Activated naive CD4-positive, alpha-beta T cell treated with anti-CD3 and anti-CD28 coated beads, Interleukin-2, amount 50 U/mL, for 72 hours (primary cell): ENCODE results near the gene TTC33. TPM values are rescaled to one million over a fixed set of nuclear protein-coding genes. Genes with fewer than 3 reads are reported as not detected.
A peak's percentile ranks its signal among the peaks of the same experiment; 100 is the strongest.
"Not testable (repeated sequence)": the region's sequence is repeated elsewhere in the genome, so short reads cannot be mapped to it uniquely, and the experiment has no call there.

Source experiments
- ATAC-seq, 2 donors: fragments of 150-1000 bp; cut with Tn5 transposase; 2 replicates each; pipeline ENCODE4 v1.10.0; 2021; ENCODE audit warnings: mild to moderate bottlenecking in 2 of 2, moderate library complexity in 2 of 2
- DNase-seq, 2 donors: peaks; one replicate each; pipeline ENCODE4 v3.0.0; 2021 to 2022; ENCODE audit warnings: low spot score in 2 of 2
- H3K27ac Mint-ChIP-seq, 2 donors: one replicate each; pipeline ENCODE4 v1.8.0; 2022; ENCODE audit warnings: mild to moderate bottlenecking in 2 of 2, mixed read lengths in 2 of 2
- H3K36me3 Mint-ChIP-seq, 2 donors: one replicate each; pipeline ENCODE4 v1.8.0; 2022; ENCODE audit warnings: mixed read lengths in 2 of 2
- H3K9me3 Mint-ChIP-seq, 2 donors: one replicate each; pipeline ENCODE4 v1.8.0; 2022; ENCODE audit warnings: mixed read lengths in 2 of 2
- total RNA-seq, 2 donors: library from RNA; stranded (reverse); gene quantifications; one replicate each; pipeline ENCODE4 v1.2.3, GENCODE V29; 2022

The TTC33 gene
- total RNA-seq, 2 donors from 2014 or later: 22.2 to 22.5 TPM

DNA sequence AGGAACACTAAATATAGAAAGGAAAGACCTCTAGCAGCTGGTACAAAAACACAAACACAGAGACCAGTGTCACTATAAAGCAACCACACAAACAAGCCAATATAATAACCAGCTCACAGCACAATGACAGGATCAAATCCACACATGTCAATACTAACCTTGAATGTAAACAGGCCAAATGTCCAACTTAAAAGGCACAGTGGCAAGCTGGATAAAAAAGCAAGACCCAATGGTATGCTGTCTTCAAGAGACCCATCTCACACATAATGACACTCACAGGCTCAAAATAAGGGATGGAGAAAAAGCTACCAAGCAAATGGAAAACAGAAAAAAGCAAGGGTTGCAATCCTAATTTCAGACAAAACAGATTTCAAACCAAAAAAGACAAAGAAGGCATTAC lies 53.7 kb downstream of the TTC33 start:
- peaks cover 48 to 52% of the 10 kb centered on the region in 2 donors for H3K9me3 Mint-ChIP-seq
- H3K27ac Mint-ChIP-seq: peak overlapping the region in 1 of 2 donors; percentile 19
- ATAC-seq, DNase-seq: not testable (repeated sequence)
- H3K36me3 Mint-ChIP-seq: peaks cover 59 to 83% of the 10 kb centered on the region in 2 donors

DNA sequence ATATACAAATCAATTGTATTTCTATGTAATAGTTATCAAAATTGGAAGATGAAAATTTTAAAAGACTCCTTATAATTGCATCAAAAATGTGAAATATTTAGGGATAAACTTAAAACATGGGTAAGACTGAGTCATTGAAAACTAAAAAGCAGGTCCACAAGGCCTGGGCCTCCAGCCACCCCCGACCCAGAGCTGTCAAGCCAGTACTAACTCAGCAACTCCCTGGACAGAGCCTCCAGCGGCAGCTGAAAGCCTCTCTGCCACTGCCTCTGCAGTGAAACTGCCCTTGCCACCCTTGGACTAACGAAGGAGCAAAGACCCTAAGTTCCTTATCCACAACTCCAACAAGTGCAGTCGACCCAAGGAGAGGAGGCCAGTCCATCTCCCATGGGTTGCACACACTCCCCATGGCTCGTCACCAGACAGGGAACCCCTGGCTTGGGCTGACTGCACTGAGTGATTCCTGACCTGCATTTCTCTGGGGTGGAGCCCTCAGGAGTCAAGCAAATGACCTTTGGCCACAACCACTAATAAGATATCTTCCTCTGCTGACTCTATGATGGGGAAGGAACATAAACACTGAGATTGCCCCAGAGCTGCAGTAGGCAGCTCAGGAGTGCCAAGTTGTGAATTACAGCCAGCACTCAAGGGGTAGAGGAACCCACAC lies 55.5 kb downstream of the TTC33 start:
- H3K9me3 Mint-ChIP-seq: peaks cover 42 to 45% of the 10 kb centered on the region in 2 donors
- ATAC-seq (no peak), DNase-seq (no peak)
- H3K27ac Mint-ChIP-seq: no peak overlapping the region
- H3K36me3 Mint-ChIP-seq: peaks cover 57 to 73% of the 10 kb centered on the region in 2 donors

DNA sequence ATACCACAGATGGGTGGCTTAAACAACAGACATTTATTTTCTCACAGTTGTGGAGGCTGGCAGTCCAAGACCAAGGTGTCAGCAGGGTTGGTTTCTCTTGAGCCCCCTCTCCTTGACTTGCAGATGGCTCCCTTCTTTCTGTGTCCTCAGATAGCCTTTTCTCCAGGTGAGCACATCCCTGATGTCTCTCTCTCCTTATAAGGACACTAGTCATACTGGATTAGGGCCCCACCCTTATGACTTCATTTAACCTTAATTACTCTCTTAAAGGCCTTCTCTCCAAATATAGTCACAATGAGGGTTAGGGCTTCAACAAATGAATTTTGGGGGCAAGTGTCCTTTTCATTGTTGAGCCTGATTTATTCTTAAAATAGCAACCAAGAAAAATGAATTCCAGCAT lies 61.3 kb downstream of the TTC33 start:
- DNase-seq (no peak), ATAC-seq (no peak)
- peaks cover 45 to 64% of the 10 kb centered on the region in 2 donors for H3K36me3 Mint-ChIP-seq
- H3K27ac Mint-ChIP-seq: peak overlapping the region in 1 of 2 donors; percentile 56
- peaks cover 4 to 5% of the 10 kb centered on the region in 2 donors for H3K9me3 Mint-ChIP-seq

DNA sequence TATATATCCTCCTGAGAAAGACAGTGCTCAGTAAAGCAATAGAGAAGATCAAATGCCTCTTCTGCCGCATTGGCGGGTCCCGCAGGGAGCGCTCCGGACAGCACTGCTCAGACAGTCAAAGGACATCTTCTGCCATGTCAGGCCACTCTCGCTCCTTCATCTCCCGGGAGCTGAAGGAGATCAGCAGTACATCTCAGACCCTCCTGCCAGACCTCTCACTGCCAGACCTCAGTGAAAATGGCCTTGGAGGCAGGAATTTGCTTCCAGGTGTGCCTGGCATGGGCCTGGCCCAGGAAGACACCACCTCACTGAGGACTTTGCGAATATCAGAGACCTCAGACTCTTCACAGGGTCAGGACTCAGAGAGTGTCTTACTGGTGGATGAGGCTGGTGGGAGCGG lies 63.9 kb downstream of the TTC33 start:
- ATAC-seq (no peak), DNase-seq (no peak)
- peaks cover 55 to 71% of the 10 kb centered on the region in 2 donors for H3K36me3 Mint-ChIP-seq
- peak overlapping the region; percentile 61 to 62 for H3K27ac Mint-ChIP-seq
- H3K9me3 Mint-ChIP-seq: peaks cover 4 to 5% of the 10 kb centered on the region in 2 donors

DNA sequence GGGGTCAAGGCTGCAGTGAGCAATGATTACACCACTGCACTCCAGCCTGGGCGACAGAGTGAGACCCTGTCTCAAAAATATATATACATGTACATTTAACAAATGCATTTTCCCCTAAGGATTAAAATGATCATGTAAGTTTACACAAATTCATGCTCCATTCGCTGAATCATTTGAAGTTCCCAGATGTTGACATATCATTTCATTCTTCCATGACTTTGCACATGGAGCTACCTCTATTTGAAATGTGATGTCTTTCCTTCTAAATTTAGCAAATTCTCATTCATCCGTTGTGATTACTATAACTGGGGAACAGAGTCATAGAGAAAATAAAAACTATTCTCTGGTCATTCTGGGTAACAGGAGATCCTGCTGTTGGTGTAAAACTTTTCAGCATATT lies 65.5 kb downstream of the TTC33 start:
- Mint-ChIP-seq H3K9me3 (no peaks in the 10 kb centered on the region), H3K27ac (peak overlapping the region in 1 of 2 donors; percentile 92), H3K36me3 (peaks cover 58 to 79% of the 10 kb centered on the region in 2 donors)
- ATAC-seq (no peak), DNase-seq (no peak)

DNA sequence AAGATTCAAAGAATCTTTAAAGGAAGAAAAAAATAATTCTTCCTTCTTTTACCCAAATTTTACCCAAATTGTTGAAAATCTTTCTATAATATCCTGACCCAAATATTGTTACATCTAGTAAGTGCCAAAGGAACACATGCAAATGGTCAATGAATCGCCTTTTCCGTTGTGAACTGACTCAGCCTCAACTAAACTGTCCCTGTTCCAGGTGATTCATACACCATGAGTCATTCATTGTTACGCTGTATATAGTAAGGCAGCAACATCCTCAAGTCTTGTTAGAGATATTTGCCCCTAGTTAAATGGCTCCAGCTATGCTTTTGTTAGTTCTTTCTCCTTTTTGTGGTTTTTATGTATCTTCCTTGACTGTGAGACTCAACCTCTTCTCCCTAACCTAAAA lies 66.3 kb downstream of the TTC33 start:
- DNase-seq: peak in 1 of 2 donors; percentile 46
- H3K36me3 Mint-ChIP-seq: peaks cover 57 to 78% of the 10 kb centered on the region in 2 donors
- H3K27ac Mint-ChIP-seq: peak overlapping the region; percentile 92 to 94
- no peaks in the 10 kb centered on the region for H3K9me3 Mint-ChIP-seq
- ATAC-seq: peak; percentile 85 to 88

DNA sequence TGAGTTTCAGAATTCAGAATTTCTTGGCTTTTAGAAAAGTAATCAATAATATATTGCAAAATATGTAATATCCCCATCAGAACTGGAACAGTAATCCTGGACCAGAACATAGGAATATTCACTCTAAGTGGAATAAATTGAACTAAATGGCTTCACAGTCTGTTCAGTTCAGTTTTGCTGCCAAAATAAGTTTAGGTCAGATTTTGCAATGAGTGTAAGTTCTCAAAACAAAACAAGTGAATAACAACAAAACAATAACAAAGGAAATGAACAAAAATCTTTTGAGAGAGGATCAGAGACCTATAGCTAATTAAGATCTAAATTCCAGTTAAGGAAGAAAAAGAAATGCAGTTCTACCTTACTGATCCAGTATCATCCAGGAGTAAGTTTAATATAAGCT lies 66.8 kb downstream of the TTC33 start:
- Mint-ChIP-seq H3K27ac (peak overlapping the region; percentile 92 to 94), H3K9me3 (no peaks in the 10 kb centered on the region), H3K36me3 (peaks cover 59 to 79% of the 10 kb centered on the region in 2 donors)
- ATAC-seq: no peak
- no peak for DNase-seq

DNA sequence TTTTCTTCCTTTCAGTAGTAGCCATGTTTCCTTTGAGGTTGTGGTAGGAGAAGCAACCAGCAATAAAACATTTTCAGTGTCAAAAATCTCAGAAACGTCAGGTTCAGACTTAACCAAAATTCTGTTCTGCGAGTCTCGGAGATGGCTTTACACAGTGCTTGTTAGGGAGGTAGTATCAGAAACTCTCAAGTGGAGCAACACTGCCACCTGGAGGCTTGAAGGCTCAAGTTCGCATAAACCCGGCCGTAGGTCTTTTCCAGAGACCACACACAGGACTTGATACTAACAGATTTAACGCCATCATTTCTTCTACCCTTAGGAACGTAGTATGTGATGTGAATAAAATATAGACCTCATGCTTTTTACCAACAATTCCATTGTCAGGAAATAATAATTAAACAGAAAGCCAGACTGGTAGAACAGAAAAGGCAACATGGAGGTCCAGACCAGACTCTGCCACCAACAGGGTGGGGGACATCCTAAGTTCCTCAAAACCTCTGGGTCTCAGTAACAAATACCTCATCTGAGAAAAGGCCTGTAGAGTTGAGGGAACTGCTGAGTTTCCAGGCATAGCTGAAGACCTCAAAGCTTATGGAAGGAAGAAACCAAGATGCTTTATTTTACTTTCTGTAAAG lies 67.5 kb downstream of the TTC33 start:
- H3K36me3 Mint-ChIP-seq: peaks cover 65 to 87% of the 10 kb centered on the region in 2 donors
- DNase-seq (peak; percentile 75 to 83), ATAC-seq (peak; percentile 69 to 74)

DNA sequence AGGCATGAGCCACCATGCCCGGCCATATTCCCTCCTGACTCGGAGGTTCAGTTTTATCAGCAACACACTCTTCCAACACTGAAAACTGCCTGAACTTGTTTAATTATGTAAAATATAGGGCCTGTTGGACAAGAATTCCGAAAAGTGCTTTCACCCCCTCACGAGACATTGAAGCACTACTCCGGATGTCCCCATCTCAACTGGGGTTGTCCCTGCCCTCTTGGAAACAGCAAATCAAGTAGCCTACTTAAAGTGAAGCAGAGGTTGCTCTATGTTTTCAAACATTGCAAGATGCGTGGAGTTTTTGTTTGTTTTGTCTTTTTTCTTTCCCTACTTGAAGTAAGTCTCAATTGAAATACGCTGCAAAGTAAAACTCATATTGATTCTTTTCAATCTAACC lies 68.4 kb downstream of the TTC33 start:
- Mint-ChIP-seq H3K36me3 (peaks cover 72 to 93% of the 10 kb centered on the region in 2 donors), H3K27ac (peak overlapping the region; percentile 92 to 94), H3K9me3 (no peaks in the 10 kb centered on the region)
- DNase-seq (no peak), ATAC-seq (peak in 1 of 2 donors; percentile 30)

More for the DNA sequence above, 67.5 kb downstream of the TTC33 start:
- H3K27ac Mint-ChIP-seq: peak overlapping the region; percentile 92 to 94
- no peaks in the 10 kb centered on the region for H3K9me3 Mint-ChIP-seq

DNA sequence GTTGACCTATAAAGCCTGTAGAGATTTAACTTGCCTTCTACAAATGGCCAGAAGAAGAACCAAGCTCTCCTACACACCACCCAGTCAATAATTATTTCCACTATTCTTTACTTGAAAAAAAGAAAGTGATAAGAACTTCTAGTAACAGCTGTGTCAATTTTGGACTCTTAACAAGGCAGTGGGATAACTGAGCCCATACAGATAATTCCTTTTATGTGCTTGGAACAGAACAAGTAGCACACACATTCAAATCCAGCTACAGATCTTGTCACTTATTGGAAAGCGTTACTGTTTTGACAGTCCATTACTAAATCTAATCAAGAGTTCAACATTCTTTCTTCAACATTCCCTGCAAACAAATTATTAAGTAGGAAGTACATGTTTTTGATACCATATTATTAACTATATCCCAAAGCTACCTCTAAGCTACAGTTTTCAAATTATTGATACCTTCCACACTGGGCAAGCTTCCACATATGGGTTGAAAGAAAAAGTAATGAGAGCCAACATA lies 69.7 kb downstream of the TTC33 start:
- DNase-seq (no peak), ATAC-seq (no peak)
- H3K27ac Mint-ChIP-seq: peak overlapping the region; percentile 85 to 93
- H3K9me3 Mint-ChIP-seq: no peaks in the 10 kb centered on the region
- peaks cover 72 to 93% of the 10 kb centered on the region in 2 donors for H3K36me3 Mint-ChIP-seq

DNA sequence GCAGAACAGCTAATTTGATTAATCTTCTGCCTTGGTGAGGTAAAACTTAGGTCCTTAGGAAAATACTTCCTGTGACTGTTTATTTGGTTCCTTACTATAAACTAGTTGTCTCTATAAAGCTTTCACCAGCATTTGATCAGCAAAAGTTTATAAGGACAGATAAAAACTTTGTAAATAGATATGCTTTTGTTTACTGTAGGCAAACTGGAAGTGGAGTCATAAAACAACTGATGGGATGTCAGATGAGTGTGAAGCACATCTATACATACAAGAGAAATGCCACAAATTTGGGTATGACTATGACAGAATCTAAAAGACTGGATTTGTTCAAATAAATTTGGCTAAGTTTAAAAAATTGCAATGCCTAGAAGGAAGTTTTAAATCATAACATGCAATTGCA lies 70.6 kb downstream of the TTC33 start:
- ATAC-seq: peak in 1 of 2 donors; percentile 26
- H3K27ac Mint-ChIP-seq: peak overlapping the region; percentile 85 to 93

DNA sequence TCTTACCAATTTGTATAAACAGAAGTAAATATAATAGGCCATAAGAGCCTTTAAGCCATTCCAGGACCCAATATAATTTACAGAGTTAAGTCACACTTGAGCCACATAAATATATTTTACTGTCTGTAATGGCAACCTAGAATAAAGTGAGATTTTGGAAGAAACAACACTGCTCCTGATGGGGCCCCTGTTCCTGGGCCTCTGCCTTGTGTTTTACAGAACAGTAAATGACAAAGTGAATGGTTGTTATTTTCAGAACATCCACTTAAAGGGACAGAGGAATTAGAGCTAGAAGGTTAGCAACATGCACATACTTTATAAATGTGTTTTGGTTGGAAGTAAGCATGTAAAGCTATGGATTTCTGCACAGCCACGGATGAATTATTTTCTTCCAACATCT lies 72.5 kb downstream of the TTC33 start:
- ATAC-seq (no peak), DNase-seq (no peak)
- Mint-ChIP-seq H3K27ac (peak overlapping the region; percentile 96 to 98), H3K9me3 (no peaks in the 10 kb centered on the region), H3K36me3 (peaks cover 75 to 88% of the 10 kb centered on the region in 2 donors)

More for the DNA sequence above, 70.6 kb downstream of the TTC33 start:
- no peak for DNase-seq
- Mint-ChIP-seq H3K9me3 (no peaks in the 10 kb centered on the region), H3K36me3 (peaks cover 73 to 93% of the 10 kb centered on the region in 2 donors)

DNA sequence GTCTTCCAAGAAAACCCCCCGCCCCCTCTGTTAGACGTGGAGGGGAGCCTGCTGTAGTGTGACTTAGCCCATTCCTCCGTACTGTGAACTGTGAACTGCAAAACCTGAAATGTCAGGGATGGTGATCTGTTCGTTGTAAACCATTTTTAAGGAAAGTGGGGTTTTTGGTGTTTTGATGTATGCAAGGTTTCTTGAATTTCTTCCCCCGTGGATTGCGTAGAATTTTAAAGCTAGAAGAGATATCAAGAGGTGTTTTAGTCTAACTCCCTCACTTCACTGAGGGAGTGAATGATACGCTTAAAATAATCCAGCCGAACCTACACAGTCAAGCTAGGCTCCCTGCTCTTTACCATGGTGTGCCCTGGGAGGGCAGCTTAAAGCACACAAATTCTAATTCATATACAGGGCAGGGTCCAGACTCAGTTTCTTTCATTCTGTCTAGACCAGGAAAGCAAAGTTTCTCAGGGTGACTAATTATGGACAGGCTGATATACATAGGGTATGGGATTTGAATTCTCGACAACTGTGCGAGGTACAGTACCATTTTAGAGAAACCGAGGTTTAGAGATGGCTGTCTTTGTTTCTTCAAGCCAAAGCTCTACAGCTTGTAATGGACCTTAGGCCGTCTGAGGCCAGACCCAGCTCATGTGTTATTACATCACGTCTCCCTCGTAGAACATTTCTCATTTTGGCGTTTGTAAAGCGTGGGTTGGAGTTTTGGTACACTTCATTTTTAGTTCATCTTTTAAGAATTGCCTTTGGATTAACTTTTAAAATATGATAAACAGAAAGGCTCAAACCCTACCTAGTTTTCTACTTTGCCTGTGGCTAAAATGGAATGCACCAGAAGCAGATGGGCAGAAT lies 73.4 kb downstream of the TTC33 start:
- ATAC-seq: peak in 1 of 2 donors; percentile 4
- H3K36me3 Mint-ChIP-seq: peaks cover 66 to 80% of the 10 kb centered on the region in 2 donors
- H3K9me3 Mint-ChIP-seq: no peaks in the 10 kb centered on the region

DNA sequence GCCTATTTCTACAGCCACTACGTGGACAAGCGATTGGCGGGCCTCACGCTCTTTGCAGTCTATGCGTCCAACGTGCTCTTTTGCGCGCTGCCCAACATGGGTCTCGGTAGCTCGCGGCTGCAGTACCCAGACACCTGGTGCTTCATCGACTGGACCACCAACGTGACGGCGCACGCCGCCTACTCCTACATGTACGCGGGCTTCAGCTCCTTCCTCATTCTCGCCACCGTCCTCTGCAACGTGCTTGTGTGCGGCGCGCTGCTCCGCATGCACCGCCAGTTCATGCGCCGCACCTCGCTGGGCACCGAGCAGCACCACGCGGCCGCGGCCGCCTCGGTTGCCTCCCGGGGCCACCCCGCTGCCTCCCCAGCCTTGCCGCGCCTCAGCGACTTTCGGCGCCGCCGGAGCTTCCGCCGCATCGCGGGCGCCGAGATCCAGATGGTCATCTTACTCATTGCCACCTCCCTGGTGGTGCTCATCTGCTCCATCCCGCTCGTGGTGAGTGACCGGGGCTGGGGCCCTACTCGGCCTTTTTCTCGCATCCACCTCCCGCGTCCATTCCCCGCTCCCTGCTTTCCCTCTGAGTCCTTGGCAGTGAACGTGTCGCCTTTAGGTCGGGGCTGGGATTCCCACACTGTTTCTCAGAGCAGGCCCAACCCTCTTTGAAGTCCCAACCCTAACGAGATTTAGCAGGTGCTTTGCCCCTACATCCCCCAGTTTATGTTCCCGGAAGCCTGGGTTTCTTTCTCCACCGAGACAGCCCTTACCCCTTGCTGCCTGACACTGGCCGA lies 74.2 kb downstream of the TTC33 start:
- peak; percentile 1 to 7 for ATAC-seq
- DNase-seq: peak; percentile 43 to 72
- Mint-ChIP-seq H3K27ac (peak overlapping the region; percentile 96 to 98), H3K9me3 (no peaks in the 10 kb centered on the region), H3K36me3 (peaks cover 62 to 73% of the 10 kb centered on the region in 2 donors)

More for the DNA sequence above, 73.4 kb downstream of the TTC33 start:
- H3K27ac Mint-ChIP-seq: peak overlapping the region; percentile 96 to 98
- no peak for DNase-seq

DNA sequence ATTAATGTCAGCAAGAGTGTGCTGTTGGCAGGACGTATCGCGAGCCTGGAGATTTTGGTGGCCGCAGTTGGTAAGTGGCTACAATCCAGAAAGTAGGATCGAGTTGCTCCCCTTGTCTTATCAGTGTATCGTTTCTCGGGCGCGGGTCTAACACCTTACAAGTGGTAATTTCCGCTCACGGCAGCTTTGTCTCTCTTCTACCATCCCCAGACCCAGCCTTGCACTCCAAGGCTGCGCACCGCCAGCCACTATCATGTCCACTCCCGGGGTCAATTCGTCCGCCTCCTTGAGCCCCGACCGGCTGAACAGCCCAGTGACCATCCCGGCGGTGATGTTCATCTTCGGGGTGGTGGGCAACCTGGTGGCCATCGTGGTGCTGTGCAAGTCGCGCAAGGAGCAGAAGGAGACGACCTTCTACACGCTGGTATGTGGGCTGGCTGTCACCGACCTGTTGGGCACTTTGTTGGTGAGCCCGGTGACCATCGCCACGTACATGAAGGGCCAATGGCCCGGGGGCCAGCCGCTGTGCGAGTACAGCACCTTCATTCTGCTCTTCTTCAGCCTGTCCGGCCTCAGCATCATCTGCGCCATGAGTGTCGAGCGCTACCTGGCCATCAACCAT lies 74.9 kb downstream of the TTC33 start:
- no peak for ATAC-seq
- peak; percentile 49 to 66 for DNase-seq
- H3K36me3 Mint-ChIP-seq: peaks cover 56 to 66% of the 10 kb centered on the region in 2 donors

More for the DNA sequence above, 74.9 kb downstream of the TTC33 start:
- peak overlapping the region; percentile 94 to 98 for H3K27ac Mint-ChIP-seq
- no peaks in the 10 kb centered on the region for H3K9me3 Mint-ChIP-seq
